Right atrium auricular region (tissue), 2 donors: ENCODE data around the gene APEH. TPM values are rescaled to one million over a fixed set of nuclear protein-coding genes. Genes with fewer than 3 reads are reported as not detected.
A peak's percentile ranks its signal among the peaks of the same experiment; 100 is the strongest.

ENCODE experiments used
- DNase-seq: peaks from one replicate; pipeline ENCODE4 v3.0.0-alpha.2; 2019; ENCODE audit warnings: low spot score
- H3K27ac ChIP-seq, 2 donors: fragments of 200-600 bp; sonication (generic); 1 replicate in 1 of 2; 2 replicates in 1 of 2; pipeline ENCODE4 v1.5.1; 2016 to 2019
- H3K27me3 ChIP-seq, 2 donors: fragments of 200-600 bp; sonication (generic); one replicate each; pipeline versions ENCODE4 v1.5.1 to v1.6.0; 2017 to 2019
- H3K36me3 ChIP-seq: fragments of 200-600 bp; sonication (generic); one replicate; pipeline ENCODE4 v1.5.1; 2016
- H3K4me1 ChIP-seq, 2 donors: fragments of 200-600 bp; sonication (generic); one replicate each; pipeline versions ENCODE4 v1.5.1 to v1.6.0; 2017 to 2019
- H3K4me3 ChIP-seq, 2 donors: fragments of 200-600 bp; sonication (generic); 1 replicate in 1 of 2; 2 replicates in 1 of 2; pipeline ENCODE4 v1.5.1; 2017 to 2019; ENCODE audit warnings: mild to moderate bottlenecking in 1 of 2, moderate library complexity in 1 of 2
- H3K9me3 ChIP-seq, 2 donors: fragments of 200-600 bp; sonication (generic); one replicate each; pipeline ENCODE4 v1.5.1; 2019
- CTCF ChIP-seq, 2 donors: fragments of 200-600 bp; sonication (generic); IDR thresholded peaks; one replicate each; pipeline ENCODE4 v1.5.1; 2019; ENCODE audit warnings: antibody characterized with exemption in 2 of 2
- total RNA-seq, 2 donors: library from RNA; depleted of rRNA; stranded (reverse); fragments of >200 nt; gene quantifications; one replicate each; pipeline ENCODE4 v1.1.0, GENCODE V29; 2016

The APEH gene
- total RNA-seq, 2 donors from 2014 or later = 61.1 to 67.5 TPM

DNA sequence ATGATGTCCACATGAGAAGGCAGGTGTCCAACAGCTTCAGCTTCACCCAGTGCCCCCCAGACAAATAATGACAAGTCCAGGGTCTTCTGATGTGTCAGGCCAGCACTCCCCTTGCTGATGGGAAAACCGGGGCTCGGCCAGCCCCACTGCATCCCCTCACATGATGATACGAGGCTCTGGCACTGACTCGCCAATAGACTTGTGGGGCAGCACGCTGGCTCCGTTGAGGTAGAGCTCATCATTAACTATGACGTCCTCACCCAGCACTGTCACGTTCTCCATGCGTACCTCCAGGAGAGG is 47.4 kb downstream of the APEH start:
- H3K4me1 ChIP-seq = peaks cover 0 to 39% of the 10 kb centered on the region in 2 donors
- no peak overlapping the region for H3K27ac ChIP-seq
- H3K4me3 ChIP-seq = no peak overlapping the region
- DNase-seq = no peak
- TF ChIP-seq CTCF (IDR thresholded peaks at IDR 0.05) = no peak
- no peaks in the 10 kb centered on the region for H3K9me3 ChIP-seq
- H3K27me3 ChIP-seq = no peaks in the 10 kb centered on the region
- peaks cover 28% of the 10 kb centered on the region for H3K36me3 ChIP-seq

DNA sequence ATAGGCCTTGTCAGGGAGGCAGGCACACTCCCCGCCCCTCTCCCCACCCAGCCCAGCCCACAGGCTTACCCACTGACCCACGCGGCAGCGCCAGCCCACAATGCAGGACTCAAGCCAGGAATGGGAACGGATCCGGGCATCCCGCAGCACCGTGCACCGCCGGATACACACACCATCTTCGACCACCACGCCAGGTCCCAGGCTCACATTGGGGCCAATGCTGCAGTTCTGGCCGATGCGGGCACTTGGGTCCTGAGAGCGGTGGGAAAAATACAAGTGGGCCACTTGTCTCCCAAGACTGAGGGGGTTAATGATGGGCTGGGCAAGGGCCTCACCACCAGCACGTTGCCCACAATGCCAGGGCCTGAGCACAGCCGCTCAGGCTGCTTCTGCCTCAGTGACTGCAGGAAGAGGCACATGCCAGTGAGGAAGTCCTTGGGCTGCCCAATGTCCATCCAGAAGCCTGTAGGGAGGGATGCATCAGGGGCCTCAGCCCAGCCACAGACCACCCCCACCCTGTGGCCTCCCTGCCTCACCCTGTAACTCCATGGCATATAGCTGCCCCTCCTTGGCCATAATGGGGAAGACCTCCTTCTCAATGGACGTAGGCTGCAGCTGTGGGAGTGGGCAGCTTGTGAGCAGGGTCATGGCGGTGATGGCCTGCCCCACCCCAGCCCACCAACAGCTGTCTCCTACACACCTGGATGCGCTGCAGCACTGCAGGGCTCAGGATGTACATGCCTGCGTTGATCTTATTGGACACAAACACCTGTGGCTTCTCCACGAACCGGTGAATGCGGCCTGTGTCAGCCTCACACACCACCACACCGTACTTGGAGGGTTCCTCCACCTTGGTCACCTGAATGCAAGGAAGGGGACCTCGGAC is 48.0 kb downstream of the APEH start:
- no peaks in the 10 kb centered on the region for H3K27me3 ChIP-seq
- no peak for TF ChIP-seq CTCF (IDR thresholded peaks at IDR 0.05)
- no peaks in the 10 kb centered on the region for H3K9me3 ChIP-seq
- H3K4me3 ChIP-seq = peak overlapping the region in 1 of 2 donors; percentile 99
- H3K36me3 ChIP-seq = peaks cover 34% of the 10 kb centered on the region
- H3K27ac ChIP-seq = no peak overlapping the region
- DNase-seq = no peak
- peaks cover 0 to 39% of the 10 kb centered on the region in 2 donors for H3K4me1 ChIP-seq

GRCh38 chr3:49722896-49723295 is 48.7 kb downstream of the APEH start:
- peaks cover 0 to 39% of the 10 kb centered on the region in 2 donors for H3K4me1 ChIP-seq
- H3K36me3 ChIP-seq = peaks cover 41% of the 10 kb centered on the region

DNA sequence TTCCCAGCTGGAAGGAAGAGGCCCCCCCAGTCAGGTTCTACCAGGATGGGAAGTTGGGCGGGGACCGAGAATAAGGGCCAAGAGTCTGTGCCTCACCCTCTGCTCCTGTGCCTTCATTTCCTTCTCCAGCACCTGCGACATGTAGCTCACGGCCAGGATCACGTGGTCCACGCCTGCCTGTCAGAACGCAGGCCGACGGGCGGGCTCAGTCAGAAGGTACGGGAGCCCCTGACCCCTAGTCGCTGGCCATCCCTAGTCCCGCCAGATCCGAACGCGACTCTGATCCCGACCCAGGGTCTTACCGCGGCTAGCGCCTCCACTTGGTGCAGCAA is 49.1 kb downstream of the APEH start:
- Histone ChIP-seq H3K4me1 (peaks cover 0 to 38% of the 10 kb centered on the region in 2 donors), H3K4me3 (peak overlapping the region; percentile 86 to 99), H3K9me3 (no peaks in the 10 kb centered on the region), H3K27me3 (no peaks in the 10 kb centered on the region), H3K36me3 (peaks cover 45% of the 10 kb centered on the region), H3K27ac (peak overlapping the region; percentile 91 to 94)
- DNase-seq = no peak
- no peak for TF ChIP-seq CTCF (IDR thresholded peaks at IDR 0.05)

More at GRCh38 chr3:49722896-49723295, 48.7 kb downstream of the APEH start:
- DNase-seq = no peak
- peak overlapping the region; percentile 86 to 99 for H3K4me3 ChIP-seq
- peak overlapping the region; percentile 91 to 94 for H3K27ac ChIP-seq
- no peaks in the 10 kb centered on the region for H3K9me3 ChIP-seq
- no peaks in the 10 kb centered on the region for H3K27me3 ChIP-seq
- no peak for TF ChIP-seq CTCF (IDR thresholded peaks at IDR 0.05)

- DNase-seq = peak; percentile 98
- Histone ChIP-seq H3K9me3 (no peaks in the 10 kb centered on the region), H3K4me3 (peak within 1 kb of the TSS; percentile 86 to 99), H3K4me1 (peaks cover 0 to 31% of the 10 kb centered on the region in 2 donors), H3K27ac (peak within 1 kb of the TSS; percentile 91 to 94), H3K27me3 (no peaks in the 10 kb centered on the region), H3K36me3 (peaks cover 47% of the 10 kb centered on the region)
- TF ChIP-seq CTCF (IDR thresholded peaks at IDR 0.05) = no peak
Measured at GRCh38 chr3:49723628-49724551, 49.7 kb downstream of the APEH start, which contains the start of gene GMPPB. GMPPB (minus strand) TSS chr3:49723951; CDS start chr3:49723726, 225 bp downstream.
